GM19455 (cell line): ENCODE data around the gene SLC38A8.

Experiments used
- ATAC-seq: cut with Tn5 transposase; IDR thresholded peaks from one replicate; pipeline ENCODE4 v1.9.1; 2021; ENCODE audit not compliant: unreplicated experiment

Gene SLC38A8

DNA sequence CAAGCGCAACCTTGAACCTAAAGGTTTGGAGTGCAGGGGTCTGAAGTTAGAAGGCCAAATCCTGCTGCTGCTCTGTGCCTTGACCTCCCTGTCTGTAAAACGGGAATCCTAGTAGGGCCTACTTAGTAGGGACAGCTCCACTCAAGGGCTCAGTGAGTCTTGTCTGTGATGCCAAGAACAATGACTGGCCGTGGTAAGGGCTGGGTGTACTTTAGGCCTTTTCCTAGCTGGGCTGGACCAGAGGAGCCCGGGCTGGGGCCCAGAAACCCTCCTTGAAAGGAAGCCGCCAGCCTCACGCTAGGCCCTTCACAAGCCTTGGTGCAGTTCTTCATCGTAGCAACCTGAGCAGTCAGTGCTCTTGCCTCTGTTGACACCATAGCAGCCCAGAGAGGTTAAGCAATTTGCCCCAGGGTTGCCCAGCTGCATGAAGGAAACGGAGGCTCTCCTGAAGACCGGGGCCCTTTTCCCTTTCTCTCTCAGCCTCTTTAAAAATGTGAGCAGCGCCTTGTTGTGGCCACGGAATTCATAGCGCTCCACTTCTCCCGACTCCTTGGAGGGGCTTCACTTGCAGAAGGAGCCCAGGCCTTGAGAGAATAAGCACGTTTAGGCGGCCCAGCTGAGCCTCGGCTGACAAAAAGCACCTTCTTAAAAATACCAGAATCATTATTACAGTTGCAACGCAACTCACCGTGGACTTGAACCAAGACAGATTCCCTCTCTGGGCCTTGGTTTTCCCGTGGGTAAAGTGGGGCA is 70.2 kb downstream of the SLC38A8 start:
- ATAC-seq: no peak

DNA sequence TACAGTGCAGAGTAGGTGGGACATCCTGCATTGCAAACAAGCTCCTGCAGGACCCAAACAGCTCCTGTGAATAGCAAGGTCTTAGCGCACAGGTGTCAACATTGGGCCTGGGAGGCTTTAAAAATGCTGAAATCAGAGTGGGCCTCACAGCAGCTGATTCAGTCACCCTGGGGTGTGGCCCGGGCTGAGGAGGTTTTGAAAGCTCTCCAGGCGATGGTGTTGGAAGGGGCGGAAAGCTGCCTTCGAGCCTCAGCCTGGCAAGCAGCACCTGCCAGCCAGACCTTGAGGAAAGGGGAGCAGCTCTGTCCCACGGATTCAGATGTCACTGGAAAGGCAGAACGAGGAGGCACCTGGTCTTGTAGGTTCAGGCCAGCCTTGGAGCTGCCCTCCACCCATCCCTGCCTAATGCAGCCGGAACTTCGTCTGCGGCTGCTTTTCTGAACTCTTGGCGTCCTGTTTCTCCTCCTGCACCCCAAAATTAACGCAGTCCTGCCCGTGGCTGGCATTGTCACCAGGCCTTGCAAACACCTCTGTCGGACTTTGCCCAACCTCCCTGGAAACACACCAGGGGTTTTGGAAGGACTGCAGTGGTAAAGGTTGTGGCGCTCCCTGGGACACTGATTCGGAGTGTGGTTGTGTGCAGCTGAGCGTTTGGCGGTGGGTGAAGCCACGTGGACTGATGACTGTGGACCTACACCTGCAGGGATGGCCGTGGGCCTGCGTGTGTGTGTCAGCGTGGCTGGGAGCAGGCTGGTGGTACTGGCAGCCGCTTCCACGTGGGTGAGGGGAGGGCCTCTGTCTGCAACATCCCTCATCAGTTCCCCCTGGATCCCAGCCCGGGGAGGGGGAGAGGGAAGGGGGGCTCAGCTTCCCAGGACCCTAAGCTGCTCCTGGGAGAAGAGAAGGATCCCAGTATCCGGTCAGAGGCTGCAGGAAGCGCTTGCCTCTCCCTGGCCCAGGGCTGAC is 71.1 kb downstream of the SLC38A8 start:
- ATAC-seq: no peak

DNA sequence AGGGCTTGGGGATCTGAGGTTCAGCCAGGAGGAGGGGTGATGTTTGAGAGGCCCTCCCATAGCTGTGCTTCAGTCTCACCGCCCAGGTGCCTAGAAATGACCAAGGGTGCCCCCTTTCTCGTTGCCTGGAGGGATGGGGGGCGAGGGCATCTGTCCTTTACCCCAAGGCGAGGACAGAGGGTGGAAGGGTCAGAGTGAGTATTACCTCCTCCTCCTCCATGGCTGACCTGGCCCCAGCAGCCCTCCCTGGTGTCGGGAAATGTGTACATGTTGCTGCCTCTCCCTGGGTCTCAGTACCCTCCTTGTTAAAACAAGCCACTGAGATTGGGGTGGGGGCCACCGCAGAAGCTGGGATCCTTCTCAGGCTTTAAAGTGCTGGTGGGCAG is 72.2 kb downstream of the SLC38A8 start:
- ATAC-seq: no peak

DNA sequence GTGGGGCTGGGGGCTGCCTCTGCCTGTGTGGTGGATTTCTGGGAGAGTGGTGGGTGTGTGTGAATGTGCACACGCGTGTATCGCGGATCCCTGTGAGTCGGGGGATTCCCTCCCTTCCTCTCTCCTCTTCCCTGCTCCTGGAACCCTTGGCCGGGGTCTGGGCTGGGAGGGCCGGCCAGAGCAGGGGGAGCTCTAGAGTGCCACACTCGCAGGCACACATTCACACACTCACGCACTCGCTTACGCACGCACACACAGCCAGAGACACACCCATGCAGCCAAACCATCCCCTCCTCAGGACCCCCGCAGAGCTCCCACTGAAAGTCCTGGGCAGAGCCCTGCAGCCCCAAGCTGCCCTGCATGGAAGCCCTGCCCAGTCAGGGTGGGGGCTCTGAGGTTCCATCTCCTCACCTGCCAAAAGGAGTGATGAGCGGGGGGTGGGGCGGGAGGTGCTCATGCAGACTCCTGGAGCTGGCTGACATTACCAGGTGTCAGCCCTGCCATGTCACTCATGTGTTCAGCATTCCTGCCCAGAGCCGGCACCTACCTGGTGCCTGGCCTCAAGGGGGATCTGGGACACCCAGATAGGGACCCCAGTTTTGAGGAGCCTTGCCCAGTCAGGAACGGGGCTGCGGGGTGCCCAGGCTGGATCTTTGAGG is 72.7 kb downstream of the SLC38A8 start:
- ATAC-seq: no peak

DNA sequence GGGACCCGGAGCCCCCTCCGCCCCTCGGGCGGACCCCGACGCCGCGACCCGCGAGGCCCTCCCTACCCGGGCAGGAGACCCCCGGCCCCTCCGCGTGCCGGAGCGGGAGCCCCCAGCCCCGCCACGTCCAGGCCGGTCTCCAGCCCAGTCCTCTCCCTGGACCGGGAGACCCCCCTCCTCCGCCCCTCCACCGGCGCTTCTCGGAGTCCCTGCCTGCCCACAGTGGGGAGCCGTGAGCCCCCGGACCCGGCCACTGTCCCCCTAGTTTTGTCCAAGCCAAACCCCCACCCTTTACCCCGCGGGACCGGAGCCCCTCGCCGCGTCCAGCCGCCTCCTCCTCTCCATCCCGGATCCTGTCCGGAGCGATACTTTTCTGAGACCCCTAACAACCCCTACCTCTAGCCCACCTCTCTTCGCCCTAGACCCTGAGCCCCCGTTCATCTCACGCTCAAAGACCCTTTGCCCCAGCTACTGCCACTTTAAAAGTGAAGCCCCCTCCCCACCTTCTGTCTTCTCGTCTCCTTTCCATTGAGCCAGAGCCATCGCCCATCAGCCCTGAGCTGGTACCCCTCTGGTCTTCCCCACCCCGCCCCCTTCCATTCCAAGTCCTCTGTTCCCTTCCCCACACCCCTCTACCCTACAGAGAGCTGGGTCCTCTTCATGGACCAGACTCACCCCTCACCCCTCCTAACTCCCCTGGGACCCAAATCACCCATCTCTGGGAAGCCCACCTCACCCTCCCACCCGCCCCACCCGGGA is 73.5 kb downstream of the SLC38A8 start:
- ATAC-seq: no peak

DNA sequence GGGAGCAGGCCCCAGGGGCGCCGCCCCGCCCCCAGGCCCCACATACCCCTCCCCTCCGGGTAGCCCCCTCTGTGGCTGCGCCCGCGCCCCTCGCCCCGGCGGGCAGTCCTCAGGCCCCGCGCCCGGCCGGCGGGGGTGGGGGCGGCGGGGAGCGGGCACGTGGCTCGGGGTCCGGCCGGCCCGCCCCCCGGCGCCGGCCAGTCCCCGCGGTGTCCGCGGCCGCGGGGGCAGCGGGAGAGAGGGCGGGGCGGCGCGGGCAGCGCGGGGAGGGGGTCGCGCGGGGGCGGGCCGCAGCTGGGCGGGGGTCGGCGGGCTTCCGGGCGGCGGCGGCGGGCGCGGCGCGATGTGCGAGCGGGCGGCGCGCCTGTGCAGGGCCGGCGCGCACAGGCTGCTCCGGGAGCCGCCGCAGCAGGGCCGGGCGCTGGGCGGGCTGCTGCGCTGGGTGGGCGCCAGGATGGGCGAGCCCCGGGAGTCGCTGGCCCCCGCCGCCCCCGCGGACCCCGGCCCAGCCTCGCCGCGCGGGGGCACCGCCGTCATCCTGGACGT is 74.2 kb downstream of the SLC38A8 start:
- ATAC-seq: no peak

DNA sequence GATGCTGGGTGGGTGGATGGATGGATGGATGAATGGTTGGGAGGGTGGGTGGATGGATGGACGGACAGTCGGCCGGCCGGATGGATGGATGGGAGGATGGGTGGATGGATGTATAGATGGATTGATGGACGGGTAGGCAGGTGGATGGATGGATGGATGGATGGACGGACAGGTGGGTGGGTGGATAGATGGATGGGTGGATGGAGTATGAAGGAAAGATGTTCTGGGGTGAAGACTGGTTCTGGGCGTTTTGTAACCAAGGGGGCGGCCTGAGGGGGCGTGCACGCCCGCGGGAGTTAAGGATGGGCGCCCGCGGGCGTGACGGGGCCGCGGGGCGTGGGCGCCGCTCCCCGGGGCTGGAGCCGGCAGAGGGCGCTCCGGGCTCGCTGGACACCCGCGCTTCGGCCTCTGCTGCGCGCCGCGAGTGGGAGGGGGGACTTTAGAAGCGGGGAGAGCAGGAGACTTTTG is 74.7 kb downstream of the SLC38A8 start, which contains the start of gene NECAB2:
Gene NECAB2, plus strand, starts transcription at position 407 of the 468 bp plus-strand sequence. CDS start 405 bp downstream, outside the sequence.
- ATAC-seq: no peak

DNA sequence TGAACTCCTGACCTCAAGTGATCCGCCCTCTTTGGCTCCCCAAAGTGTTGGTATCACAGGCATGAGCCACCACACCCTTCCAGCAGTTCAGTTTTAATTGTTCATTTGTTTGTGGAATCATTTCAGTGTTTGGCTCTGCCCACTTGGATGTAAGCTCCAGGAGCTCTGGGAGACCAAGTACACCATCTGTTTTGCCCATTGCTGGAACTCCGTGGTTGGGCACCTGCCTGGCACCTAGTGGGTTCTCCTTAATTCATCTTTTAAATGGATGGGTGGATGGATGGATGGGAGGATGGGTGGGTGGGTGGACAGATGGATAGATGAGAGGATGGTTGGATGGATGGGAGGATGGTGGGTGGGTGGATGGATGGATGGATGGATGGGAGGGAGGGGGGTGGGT is 75.5 kb downstream of the SLC38A8 start:
- ATAC-seq: no peak

DNA sequence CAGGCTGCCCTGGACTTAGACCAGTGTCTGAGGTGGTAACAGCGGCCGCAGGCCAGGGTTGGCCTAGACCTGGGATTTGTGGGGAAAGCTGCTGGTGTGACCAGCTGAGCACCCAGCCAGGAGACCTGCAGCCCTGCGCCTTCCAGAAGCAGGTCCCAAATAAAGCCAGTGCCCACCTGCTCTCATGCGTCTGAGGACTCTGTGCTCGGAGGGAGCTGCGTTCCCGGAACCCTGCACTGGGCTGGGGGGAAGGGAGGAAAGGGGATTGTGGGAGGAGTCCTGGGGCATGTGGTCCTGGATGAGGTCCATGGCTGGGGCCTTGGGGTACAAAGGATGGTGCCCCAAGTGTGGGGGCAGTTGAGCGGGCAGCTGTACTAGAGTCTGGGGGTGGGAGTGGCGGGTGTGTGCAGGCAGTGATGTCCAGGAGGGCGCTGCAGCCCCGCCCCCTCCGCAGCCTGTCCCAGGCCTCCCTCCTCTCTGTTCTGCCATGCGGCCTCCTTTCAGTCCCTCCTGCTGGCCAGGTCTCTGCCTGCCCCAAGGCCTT is 76.4 kb downstream of the SLC38A8 start:
- no peak for ATAC-seq

DNA sequence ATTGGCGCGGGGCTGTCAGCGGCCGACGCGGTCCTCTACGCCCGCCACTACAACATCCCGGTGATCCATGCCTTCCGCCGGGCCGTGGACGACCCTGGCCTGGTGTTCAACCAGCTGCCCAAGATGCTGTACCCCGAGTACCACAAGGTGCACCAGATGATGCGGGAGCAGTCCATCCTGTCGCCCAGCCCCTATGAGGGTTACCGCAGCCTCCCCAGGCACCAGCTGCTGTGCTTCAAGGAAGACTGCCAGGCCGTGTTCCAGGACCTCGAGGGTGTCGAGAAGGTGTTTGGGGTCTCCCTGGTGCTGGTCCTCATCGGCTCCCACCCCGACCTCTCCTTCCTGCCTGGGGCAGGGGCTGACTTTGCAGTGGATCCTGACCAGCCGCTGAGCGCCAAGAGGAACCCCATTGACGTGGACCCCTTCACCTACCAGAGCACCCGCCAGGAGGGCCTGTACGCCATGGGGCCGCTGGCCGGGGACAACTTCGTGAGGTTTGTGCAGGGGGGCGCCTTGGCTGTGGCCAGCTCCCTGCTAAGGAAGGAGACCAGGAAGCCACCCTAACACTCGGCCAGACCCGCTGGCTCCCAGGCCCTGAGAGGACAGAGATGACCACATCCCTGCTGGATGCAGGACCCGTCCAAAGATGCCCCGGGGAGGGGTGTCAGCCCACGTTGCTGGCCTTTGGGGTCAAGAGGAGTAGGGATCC is 77.0 kb downstream of the SLC38A8 start:
- ATAC-seq: no peak

DNA sequence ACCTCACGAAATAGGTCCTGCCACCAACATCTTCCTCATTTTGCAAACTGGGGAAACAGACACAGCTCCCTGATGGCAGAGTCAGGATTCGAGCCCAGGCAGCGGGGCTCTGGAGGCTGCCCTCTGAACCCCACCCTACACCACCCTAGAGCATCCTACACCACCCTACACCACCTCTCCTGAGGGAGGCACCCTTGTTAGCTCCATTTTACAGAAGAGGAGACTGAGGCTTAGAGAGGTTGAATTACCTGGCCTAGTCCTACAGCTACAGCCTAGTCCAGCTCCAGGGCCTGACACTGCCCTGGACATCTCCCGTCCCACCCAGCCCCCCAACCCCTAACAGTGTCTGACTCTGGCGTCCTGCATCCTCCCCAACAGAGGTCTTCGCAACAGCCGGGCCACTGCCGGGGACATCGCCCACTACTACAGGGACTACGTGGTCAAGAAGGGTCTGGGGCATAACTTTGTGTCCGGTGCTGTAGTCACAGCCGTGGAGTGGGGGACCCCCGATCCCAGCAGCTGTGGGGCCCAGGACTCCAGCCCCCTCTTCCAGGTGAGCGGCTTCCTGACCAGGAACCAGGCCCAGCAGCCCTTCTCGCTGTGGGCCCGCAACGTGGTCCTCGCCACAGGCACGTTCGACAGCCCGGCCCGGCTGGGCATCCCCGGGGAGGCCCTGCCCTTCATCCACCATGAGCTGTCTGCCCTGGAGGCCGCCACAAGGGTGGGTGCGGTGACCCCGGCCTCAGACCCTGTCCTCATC is 77.7 kb downstream of the SLC38A8 start:
- ATAC-seq: no peak

DNA sequence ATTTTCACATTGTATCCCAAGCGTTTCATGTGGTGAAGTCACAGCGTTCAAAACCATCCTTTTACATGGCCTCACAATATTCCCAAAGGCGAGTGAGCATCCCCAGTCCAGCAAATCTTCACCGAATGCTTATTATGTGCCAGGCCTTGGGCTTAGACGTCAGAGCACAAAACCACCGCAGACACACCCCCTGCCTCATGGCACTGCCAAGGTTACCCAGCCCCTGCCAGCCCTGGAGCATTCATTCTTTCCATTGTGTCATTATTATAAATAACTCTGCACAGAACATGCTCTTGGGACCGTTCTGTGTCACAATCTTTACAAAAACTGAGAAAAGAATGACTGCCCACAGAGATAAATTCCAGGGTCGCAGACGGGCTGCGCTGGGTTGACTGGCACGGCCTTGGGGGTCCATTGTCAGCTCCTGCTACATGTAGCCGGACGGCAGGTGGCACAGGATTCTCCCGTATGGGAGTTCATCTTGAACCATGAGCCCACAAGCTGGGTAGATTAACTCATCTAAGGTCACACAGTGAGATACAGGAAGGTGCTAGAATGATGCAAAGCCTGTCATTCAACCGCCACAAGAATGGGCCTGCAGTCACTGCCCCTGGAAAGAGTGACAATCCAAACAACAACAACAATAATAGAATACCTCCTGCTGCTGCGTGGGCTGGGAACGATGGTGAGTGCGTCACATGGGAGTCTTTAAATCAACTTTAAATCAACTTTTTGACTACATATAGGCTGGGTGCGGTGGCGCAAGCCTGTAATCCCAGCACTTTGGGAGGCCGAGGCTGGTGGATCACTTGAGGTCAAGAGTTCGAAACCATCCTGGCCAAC is 79.1 kb downstream of the SLC38A8 start:
- ATAC-seq: no peak

DNA sequence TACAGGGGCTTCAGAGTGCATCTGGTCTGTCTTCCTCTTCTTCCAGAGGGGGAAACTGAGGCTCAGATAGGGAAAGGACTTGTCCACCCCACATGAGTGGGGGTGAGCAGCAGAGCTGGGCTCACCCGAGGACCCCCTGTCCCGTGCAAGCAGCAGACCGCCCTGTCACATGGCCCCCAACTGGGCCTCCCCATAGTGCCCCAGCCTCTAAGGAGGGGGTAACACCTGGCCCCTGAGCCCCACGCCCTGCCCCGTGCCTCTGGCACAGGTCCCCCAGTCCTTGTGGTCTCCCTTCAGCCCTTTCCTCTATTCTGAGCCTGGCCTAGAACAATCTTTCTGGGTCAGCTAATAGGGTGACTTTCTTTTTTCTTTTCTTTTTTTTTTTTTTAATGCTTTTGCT is 81.0 kb downstream of the SLC38A8 start:
- ATAC-seq: no peak

DNA sequence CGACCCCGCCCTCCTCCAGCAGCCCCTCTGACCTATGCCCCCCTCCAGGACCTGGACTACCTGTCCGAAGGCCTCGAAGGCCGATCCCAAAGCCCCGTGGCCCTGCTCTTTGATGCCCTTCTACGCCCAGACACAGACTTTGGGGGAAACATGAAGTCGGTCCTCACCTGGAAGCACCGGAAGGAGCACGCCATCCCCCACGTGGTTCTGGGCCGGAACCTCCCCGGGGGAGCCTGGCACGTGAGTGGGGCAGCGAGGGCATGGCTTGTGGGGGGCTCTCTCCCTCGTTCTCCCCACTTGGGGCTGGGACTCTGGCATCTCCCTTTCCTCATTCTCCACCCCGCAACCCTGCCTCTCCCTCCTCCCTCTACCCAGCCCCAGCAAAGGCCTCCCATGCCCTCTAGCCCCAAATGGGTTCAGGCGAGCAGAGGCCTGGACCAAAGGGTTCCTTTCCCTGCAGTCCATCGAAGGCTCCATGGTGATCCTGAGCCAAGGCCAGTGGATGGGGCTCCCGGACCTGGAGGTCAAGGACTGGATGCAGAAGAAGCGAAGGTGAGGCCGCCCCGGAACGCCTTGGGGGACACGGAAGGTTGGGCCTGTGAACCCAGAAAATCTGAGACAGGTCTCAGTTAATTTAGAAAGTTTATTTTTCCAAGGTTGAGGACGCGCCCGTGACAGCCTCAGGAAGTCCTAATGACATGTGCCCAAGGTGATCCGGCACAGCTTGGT is 81.9 kb downstream of the SLC38A8 start:
- ATAC-seq: no peak
